Measurements from ENCODE around the gene SPAG16.

DNA sequence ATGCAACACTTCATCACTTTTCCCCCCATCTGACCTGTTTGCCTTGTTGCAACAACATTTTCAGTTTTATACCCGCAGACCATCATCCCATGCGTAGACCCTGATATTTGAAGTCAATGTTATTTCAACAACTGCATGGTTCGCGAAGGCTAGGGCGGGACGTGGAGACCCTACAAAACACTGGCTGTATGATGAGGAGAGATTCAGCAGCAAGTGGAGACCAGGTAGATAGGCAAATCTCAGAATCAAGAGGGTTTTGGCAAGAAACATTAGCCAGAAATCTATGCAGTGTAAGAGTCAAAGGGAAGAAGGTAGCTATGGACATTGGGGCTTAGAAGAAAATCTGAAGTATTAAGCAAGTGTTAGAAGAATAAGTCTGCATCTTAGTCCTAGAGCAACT, 42.4 kb upstream of the SPAG16 start:
- TF ChIP-seq, protein P1, sequence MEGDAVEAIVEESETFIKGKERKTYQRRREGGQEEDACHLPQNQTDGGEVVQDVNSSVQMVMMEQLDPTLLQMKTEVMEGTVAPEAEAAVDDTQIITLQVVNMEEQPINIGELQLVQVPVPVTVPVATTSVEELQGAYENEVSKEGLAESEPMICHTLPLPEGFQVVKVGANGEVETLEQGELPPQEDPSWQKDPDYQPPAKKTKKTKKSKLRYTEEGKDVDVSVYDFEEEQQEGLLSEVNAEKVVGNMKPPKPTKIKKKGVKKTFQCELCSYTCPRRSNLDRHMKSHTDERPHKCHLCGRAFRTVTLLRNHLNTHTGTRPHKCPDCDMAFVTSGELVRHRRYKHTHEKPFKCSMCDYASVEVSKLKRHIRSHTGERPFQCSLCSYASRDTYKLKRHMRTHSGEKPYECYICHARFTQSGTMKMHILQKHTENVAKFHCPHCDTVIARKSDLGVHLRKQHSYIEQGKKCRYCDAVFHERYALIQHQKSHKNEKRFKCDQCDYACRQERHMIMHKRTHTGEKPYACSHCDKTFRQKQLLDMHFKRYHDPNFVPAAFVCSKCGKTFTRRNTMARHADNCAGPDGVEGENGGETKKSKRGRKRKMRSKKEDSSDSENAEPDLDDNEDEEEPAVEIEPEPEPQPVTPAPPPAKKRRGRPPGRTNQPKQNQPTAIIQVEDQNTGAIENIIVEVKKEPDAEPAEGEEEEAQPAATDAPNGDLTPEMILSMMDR (IDR thresholded peaks at IDR 0.05; ENCODE audit: insufficient read depth, low read length) = no peak
- no peak for TF ChIP-seq POLR2AphosphoS5 (IDR thresholded peaks at IDR 0.05; ENCODE audit: low read depth)

Measured in HL-60 (cell line).